DMS 273 (cell line): ENCODE results near the gene AQP1.

Experiments
- DNase-seq: peaks from one replicate; lab custom pipeline; 2025; ENCODE audit not compliant: unreplicated experiment; lab: John Stamatoyannopoulos, UW

AQP1 gene

GRCh38 chr7:30881448-30881847 lies 30.2 kb upstream of the AQP1 start:
- no peak for DNase-seq

- no peak for DNase-seq
Measured at GRCh38 chr7:30884881-30885280, 26.8 kb upstream of the AQP1 start.

- DNase-seq = peak; percentile 24
Measured at GRCh38 chr7:30886608-30887011, 25.0 kb upstream of the AQP1 start.

- DNase-seq = peak; percentile 89
Measured at GRCh38 chr7:30887464-30887872, 24.2 kb upstream of the AQP1 start.

- peak; percentile 87 for DNase-seq
Measured at GRCh38 chr7:30888747-30889146, 22.9 kb upstream of the AQP1 start.

GRCh38 chr7:30890226-30890625 lies 21.4 kb upstream of the AQP1 start:
- no peak for DNase-seq

GRCh38 chr7:30893357-30893756 lies 18.3 kb upstream of the AQP1 start:
- DNase-seq = peak; percentile 31

- peak; percentile 31 for DNase-seq
Measured at GRCh38 chr7:30894009-30894408, 17.6 kb upstream of the AQP1 start.

- DNase-seq = peak; percentile 59
Measured at GRCh38 chr7:30894866-30895605, 16.6 kb upstream of the AQP1 start.

GRCh38 chr7:30896036-30896435 lies 15.6 kb upstream of the AQP1 start:
- DNase-seq = peak; percentile 47

- DNase-seq = peak; percentile 36
Measured at GRCh38 chr7:30896783-30897637, 14.6 kb upstream of the AQP1 start.

- DNase-seq = peak; percentile 26
Measured at GRCh38 chr7:30897770-30898169, 13.9 kb upstream of the AQP1 start.

GRCh38 chr7:30898411-30898810 lies 13.2 kb upstream of the AQP1 start:
- peak; percentile 33 for DNase-seq

GRCh38 chr7:30899066-30899465 lies 12.6 kb upstream of the AQP1 start:
- DNase-seq = no peak

- DNase-seq = peak; percentile 60
Measured at GRCh38 chr7:30899630-30900029, 12.0 kb upstream of the AQP1 start.

GRCh38 chr7:30900053-30900452 lies 11.6 kb upstream of the AQP1 start:
- DNase-seq = no peak

GRCh38 chr7:30900803-30901362 lies 10.8 kb upstream of the AQP1 start:
- no peak for DNase-seq

- DNase-seq = peak; percentile 44
Measured at GRCh38 chr7:30901856-30902255, 9.8 kb upstream of the AQP1 start.

GRCh38 chr7:30902466-30902865 lies 9.2 kb upstream of the AQP1 start:
- DNase-seq = no peak

- no peak for DNase-seq
Measured at GRCh38 chr7:30903146-30903545, 8.5 kb upstream of the AQP1 start.

GRCh38 chr7:30904561-30904960 lies 7.1 kb upstream of the AQP1 start:
- DNase-seq = peak; percentile 36
